ENCODE results near the gene ADAMTS2.

DNA sequence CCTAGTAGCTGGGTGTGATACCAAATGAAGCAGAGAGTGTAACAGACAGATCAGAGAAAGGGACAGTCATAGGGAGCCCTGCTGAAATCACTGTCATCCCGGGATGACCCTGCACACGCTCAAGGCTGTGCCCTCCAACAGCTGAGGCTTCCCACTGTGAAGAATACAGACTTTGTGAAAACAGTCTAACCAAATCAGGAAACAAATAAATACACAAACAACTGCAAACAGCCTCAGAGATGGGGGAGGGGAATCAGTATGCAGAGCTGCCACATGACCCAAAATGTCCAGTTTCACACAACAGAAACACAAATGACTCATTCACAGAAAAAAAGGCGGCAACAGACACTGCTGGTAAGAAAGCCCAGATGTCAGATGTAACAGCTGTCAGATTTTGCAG lies 101.9 kb downstream of the ADAMTS2 start:
- TF ChIP-seq, protein P1, sequence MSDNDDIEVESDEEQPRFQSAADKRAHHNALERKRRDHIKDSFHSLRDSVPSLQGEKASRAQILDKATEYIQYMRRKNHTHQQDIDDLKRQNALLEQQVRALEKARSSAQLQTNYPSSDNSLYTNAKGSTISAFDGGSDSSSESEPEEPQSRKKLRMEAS (IDR thresholded peaks at IDR 0.05) = no peak
- no peak for TF ChIP-seq EP300 (IDR thresholded peaks at IDR 0.05; ENCODE audit: borderline replicate concordance)
